DMS153 (cell line): ENCODE results near the gene ALKBH6.
"Not testable (repeated sequence)": the region's sequence is repeated elsewhere in the genome, so short reads cannot be mapped to it uniquely, and the experiment has no call there.

Experiments used
- DNase-seq: peaks from one replicate; lab custom pipeline; 2025; lab: John Stamatoyannopoulos, UW

The ALKBH6 gene

GRCh38 chr19:36014012-36014924 is at the start of gene ALKBH6:
ALKBH6 (minus strand) TSS chr19:36014213; CDS start chr19:36013397, 816 bp downstream.
- DNase-seq, result peak; percentile 99

DNA sequence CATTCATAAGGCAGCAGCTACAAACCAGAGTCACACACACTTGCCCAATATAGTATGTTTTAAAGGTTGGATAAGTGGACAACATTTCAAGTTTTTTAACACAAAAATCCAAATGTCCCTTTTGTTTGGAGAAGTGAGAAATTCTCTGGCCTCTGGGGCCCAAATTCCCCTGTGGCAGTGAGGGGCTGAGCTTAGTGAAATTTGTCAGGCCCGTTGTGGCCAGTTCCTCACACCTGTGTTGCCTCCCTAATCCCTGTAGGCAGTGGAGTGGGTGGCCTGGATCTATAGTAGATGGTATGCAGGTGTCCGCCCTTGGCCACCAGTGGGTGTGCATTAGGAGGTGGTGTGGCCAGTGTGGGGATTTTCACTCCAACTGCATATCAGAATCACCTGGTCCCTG is 47.4 kb upstream of the ALKBH6 start:
- DNase-seq, result no peak

- DNase-seq, result no peak
These were observed 46.4 kb upstream of the ALKBH6 start for GRCh38 chr19:36060430-36060829.

GRCh38 chr19:36059180-36059910 is 45.3 kb upstream of the ALKBH6 start:
- DNase-seq, result no peak

DNA sequence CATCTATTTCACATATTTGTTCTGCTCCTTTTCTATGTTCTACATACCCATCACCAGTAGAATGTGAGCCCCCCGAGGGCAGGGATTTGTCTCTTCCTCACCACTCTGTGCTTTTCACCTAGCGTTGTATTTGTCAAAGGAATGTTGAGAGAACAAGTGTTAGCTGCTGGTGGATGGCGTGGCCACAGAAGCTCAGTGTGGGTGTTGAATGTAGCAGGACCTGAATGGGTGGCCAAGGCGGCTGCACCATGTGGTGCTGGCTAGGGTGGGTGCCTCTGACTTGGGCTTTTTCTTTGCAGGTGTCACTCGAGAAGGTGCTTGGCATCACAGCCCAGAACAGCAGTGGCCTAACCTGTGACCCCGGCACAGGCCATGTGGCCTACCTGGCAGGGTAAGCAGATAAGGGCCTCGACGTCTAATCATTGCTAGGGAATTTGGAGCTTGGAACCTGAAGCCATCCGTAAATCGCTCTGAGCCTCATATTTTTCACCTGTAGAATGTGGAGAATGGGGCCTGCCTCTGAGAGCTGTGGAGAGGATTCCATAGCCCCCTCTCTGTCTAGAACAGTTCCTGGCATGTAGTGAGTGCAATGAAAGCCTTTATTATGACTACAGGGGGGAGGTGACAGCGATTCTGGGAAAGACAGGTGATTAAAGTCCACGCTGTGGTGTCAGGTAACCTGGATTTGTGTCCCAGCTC is 44.6 kb upstream of the ALKBH6 start:
- DNase-seq, result no peak

DNA sequence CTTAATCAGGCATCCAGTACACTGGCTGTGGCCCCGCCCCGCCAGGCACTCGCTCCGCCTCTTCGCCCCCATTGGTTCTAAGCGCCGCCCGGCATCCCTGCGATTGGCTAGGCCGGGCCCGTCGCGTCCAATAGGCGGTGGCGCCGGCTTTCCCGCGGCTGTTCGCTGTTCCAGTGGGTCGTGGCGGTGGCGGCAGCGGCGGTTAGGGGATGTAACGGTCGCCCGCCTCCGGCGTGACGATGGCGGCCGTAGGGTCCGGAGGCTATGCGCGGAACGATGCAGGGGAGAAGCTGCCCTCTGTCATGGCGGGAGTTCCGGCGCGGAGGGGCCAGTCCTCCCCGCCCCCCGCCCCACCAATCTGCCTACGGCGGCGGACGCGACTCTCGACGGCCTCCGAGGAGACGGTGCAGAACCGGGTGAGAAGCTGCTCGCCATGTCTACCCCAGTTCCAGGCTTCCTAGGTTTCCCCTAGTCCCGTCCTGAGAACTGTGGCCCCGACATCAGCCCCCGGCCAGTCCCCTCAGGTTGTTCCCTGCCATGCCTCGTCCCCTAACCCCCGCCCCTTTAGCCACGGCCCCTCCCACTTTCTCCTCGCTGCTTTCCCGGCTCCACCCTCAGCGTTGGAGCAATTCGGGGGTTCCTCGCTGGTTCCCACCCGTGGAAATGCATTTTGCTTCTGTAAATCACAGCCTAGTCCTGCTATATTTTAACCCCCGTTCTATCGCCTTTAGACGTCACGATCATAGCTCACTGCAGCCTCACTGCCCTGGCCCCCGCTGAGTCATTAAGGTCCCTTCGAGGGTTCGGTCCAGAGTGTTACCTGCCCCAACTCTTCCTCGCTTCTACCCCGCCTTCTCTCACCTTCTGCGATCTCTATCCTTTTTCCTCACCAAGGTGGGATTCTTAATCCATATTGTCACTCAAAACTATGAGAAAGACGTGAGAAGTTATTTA is 41.0 kb upstream of the ALKBH6 start, which contains the start of gene WDR62:
Gene WDR62 (plus strand): TSS at position 165 of the 954 bp plus-strand sequence. CDS start 75 bp downstream, at position 240.
- peak; percentile 90 for DNase-seq

DNA sequence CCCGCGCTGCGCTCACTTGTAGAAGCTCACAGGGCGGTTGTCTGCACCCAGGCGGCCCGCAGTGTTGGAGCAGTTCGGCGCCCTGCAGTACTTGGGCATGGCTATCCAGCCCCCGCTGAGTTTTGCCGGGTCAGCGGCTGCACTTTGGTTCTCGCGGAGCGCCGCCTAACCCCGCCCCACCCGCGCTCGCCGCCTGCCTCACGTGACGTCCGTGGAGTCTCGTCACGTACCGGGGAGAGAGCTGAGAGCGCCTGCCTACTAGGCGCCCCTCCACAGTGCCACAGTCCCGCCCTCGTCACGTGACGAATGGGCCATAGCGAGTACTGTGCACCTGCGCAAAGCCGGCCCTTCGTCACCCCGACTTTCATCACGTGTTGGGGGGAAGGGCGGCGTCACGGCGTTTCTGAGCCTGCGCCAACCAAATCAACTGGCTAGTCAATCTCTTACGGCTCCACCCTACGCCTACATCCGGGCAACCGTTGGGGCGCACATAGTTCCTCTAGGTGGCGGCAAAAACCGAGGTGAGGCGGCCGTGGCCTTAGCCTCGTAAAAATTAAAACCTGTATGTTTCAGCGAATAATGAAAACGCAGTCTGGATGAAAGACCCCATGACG is 40.2 kb upstream of the ALKBH6 start, which contains the start of gene THAP8:
Gene THAP8 (minus strand): TSS at position 167 of the 614 bp plus-strand sequence. CDS start 68 bp downstream, at position 99.
- DNase-seq, result peak; percentile 98

- DNase-seq, result no peak
These were observed 37.6 kb upstream of the ALKBH6 start for GRCh38 chr19:36051637-36052036.

DNA sequence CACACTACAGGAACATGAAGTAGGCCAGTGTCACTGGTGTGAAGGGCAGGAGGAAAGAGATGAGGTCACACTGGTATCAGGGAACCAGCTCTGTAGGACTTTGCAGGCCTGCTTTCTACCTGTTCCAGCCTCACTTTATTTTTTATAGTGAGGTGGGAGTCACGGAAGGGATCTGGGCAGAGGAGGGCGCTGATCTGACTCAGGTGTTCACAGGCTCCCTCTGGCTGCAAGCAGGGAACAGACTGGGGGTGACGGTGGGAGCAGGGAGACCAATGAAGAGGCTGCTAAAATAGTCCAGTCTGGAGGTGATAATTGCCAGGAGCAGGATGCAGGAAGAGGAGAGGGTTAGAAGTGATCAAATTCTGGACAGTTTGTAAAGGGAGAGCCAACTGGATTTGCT is 37.2 kb upstream of the ALKBH6 start:
- no peak for DNase-seq

DNA sequence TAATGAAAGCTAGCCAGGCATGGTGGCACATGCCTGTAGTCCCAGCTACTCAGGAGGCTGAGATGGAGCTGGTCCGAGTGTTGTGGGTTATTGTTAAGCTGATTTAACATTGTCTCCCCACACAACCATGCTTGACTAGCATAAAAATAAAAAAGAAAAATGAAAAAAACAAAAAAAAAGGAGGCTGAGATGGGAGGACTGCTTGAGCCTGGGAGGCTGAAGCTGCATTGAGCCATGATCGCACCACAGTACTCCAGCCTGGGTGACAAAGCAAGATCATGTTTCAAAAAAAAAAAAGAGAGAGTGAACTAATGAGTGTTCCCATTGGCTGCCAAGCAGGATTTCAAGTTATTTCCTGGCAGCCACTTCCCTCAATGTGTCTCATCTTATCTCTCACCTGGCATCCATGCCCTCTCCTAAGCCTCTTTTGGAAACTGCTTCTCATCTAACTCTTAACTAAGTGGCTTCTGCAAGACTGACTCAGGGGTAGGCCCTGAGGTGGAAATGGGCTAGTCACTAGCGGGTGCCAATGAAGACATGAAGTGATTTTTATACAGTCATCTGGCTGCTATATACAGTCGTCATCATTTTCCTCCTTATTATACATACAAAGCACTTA is 35.2 kb upstream of the ALKBH6 start:
- no peak for DNase-seq

DNA sequence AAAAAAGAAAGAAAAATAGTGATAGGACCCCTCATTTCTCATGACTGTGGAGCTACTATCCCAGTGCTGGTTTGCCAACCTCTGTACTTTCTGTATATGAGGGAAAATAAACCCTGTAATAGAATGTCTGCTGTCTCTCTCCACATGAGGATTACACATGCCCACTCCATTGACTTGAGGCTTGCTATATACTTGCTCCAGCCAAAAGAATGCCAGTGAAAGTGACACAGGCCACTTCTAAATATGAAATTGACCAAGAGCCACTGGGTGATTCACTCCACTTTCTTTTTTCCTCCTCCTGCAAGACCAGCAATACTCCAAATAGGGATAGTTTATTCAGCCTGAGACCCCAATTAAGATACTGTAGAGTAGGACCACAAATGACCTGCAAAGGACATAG is 33.8 kb upstream of the ALKBH6 start:
- DNase-seq, result no peak

DNA sequence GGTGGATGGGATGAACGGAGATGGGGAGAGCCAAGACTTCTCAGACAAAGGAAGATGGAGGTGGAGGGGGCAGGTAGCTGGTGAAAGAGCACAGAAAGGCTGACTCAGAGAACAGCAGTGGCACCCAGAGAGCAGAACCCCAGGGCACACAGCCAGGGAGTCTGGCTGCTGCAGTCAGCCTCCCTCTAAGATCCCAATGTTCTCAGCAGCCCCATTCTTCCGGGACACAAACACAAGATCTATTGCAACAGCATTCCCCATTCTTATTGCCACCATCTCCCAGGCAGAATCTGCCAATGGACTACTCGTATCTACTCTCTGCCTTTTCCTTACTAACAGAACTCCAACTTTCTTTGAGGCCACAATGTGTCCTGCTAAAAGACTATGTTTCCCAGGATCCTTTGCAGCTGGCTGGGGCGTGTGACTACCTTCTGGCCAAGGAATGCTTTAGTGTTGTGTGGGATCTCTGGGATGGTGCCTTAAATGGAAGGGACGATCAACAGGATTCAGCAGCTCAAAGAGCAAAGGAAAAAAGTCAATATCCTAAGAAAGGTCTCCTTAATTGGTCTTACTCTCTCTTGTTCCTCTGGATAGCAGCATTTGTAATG is 32.5 kb upstream of the ALKBH6 start:
- DNase-seq, result no peak

- DNase-seq, result no peak
These were observed 29.9 kb upstream of the ALKBH6 start for GRCh38 chr19:36043952-36044351.

DNA sequence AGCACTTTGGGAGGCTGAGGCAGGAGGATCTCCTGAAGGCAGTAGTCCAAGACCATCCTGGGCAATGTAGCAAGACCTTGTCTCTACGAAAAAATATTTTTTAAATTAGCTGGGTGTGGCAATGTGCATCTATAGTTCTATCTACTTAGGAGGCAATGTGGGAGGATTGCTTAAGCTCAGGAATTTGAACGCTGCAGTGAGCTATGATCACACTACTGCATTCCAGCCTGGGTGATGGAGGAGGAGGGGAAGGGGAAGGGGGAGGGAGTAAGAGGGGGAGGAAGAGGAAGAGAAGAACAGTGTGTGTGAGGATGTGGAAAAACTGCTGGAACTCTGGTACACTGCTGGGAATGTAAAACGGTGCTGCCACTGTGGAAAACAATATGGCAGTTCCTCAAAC is 27.8 kb upstream of the ALKBH6 start:
- DNase-seq, result no peak

GRCh38 chr19:36041092-36041491 is 27.1 kb upstream of the ALKBH6 start:
- DNase-seq, result not testable (repeated sequence)

DNA sequence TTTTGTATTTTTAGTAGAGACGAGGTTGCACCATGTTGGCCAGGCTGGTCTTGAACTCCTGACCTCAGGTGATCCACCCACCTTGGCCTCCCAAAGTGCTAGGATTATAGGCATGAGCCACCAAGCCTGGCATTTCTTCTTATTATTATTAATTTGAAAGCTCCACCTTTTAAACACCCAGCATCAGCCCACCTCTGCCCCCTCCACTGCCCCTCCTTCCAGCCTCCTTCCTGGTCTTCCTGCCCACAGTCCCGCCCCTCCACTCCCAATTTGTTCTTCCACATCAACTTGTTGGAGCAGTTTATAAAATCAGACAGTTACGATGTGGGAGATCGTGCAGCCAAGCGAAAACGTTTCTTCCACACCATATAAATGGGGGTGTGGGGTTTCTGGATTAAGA is 26.5 kb upstream of the ALKBH6 start:
- DNase-seq, result no peak

- DNase-seq, result peak; percentile 37
These were observed 18.5 kb upstream of the ALKBH6 start, which contains the start of gene CLIP3 for GRCh38 chr19:36032251-36033104. CLIP3 (minus strand) TSS chr19:36032873; CDS start chr19:36032357, 516 bp downstream.

DNA sequence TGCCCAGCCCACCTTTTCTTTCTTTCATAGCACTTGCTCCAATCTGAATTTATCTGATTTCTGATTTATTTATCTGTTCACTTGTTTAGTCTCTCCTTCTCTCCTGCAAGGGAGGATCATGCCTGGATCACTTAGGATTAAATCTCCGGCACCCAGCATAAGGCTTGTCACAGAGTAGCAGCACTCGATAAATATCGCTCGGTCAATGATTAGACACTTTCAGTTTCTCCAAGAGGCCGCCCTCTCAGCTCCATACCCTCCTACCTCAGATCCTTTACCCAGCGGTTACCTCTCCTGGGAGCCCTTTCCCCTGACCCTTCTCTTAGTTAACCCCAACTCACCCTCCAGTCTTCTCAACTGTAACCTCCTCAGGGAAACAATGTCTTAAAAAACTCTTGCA is 17.3 kb upstream of the ALKBH6 start:
- no peak for DNase-seq
